GM18508 (cell line): ENCODE results near the gene TRIM69.
"Not testable (repeated sequence)": the region's sequence is repeated elsewhere in the genome, so short reads cannot be mapped to it uniquely, and the experiment has no call there.

ENCODE experiments used
- ATAC-seq: cut with Tn5 transposase; IDR thresholded peaks from one replicate; pipeline ENCODE4 v1.9.1; 2021; ENCODE audit warnings: moderate number of reproducible peaks; ENCODE audit not compliant: insufficient read depth, unreplicated experiment

TRIM69 gene

GRCh38 chr15:44738340-44738984 is 2.1 kb downstream of the TRIM69 start:
- no peak for ATAC-seq

GRCh38 chr15:44739222-44739847 is 3.0 kb downstream of the TRIM69 start:
- ATAC-seq: not testable (repeated sequence)

DNA sequence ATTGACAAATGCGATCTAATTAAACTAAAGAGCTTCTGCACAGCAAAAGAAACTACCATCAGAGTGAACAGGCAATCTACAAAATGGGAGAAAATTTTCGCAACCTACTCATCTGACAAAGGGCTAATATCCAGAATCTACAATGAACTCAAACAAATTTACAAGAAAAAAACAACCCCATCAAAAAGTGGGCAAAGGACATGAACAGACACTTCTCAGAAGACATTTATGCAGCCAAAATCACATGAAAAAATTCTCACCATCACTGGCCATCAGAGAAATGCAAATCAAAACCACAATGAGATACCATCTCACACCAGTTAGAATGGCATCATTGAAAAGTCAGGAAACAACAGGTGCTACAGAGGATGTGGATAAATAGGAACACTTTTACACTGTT is 7.1 kb downstream of the TRIM69 start:
- not testable (repeated sequence) for ATAC-seq

GRCh38 chr15:44753345-44753744 is 17.0 kb downstream of the TRIM69 start:
- no peak for ATAC-seq

GRCh38 chr15:44763187-44763586 is 26.9 kb downstream of the TRIM69 start:
- ATAC-seq: no peak

- ATAC-seq: no peak
Measured at GRCh38 chr15:44763848-44764247, 27.5 kb downstream of the TRIM69 start.

GRCh38 chr15:44765036-44765435 is 28.7 kb downstream of the TRIM69 start:
- ATAC-seq: no peak

DNA sequence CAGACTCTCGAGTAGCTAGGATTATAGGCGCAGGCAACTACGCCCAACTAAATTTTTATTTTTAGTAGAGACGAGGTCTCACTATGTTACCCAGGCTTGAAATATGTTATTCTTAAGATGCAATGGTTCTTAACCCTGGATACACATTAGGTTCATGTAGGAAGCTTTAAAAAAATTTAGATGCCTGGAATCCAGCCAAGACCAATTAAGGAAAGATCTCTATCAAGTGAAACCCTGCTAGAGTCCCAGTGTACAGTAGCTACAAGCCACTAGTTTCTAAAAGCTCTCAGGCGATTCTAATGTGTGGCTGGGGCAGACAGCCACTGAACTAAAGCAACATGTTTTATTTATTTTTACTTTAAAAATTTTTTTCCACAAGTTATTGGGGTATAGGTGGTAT is 33.2 kb downstream of the TRIM69 start:
- ATAC-seq: no peak

GRCh38 chr15:44770715-44771114 is 34.4 kb downstream of the TRIM69 start:
- ATAC-seq: not testable (repeated sequence)

DNA sequence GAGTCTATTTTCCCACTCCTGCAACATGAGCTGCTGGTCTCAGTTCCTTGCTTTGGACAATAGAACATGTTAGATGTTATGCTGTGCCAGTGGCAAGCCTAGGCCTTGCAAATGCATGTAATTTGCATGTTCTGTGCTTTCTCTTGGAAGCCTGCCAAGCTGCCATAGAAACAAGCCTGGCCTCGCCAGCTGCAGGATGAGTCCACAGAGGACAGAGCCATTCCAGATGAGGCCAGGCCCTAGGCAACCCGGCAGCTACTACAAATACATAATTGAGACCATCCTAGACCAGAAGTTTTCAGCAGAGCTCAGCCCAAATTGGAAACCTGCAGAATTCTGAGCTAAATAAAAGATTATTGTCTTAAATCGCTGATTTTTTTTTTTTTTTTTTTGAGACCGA is 39.6 kb downstream of the TRIM69 start:
- ATAC-seq: no peak

- ATAC-seq: no peak
Measured at GRCh38 chr15:44779761-44780160, 43.4 kb downstream of the TRIM69 start.

- no peak for ATAC-seq
Measured at GRCh38 chr15:44780608-44781007, 44.3 kb downstream of the TRIM69 start.

GRCh38 chr15:44781128-44781810 is 44.9 kb downstream of the TRIM69 start:
- no peak for ATAC-seq

DNA sequence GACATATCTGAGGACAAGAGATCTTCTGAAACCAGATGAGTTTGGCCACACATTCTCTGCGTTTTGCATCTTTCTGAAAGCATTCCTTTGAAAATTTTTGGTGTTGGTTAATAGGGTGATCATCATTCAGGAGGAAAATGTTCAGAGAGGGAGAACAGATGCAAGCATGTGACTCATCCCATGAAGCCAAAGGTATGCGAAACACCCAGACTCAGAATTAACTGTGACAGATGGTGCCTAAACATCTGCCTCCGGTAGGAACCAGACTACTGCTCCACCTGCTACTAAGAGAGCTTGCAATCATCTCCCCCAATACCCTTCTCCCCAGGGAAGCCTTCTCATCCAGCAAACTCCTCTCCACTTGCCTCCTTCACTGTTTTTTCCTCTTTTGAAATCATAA is 46.2 kb downstream of the TRIM69 start:
- ATAC-seq: no peak

- ATAC-seq: not testable (repeated sequence)
Measured at GRCh38 chr15:44784918-44785274, 48.6 kb downstream of the TRIM69 start.

GRCh38 chr15:44788748-44789147 is 52.4 kb downstream of the TRIM69 start:
- ATAC-seq: no peak

DNA sequence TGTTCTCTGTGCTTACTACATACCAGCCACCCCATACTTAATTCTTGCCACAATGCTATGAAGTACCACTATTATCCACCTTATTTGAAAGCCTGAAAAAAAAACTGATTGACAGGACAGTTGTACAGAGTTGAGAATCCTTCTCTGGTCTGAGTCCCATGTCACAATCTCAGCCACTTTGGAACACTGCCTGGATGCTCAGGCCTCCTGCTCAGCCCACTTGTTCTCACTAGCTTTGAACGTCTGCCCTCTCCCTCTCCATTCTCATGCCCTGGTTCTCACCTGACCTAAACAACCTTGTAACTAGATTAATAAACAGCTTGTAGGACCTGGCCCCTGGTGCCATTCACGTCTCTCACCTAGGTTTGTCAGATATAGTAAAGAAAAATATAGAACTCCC is 53.9 kb downstream of the TRIM69 start:
- no peak for ATAC-seq

DNA sequence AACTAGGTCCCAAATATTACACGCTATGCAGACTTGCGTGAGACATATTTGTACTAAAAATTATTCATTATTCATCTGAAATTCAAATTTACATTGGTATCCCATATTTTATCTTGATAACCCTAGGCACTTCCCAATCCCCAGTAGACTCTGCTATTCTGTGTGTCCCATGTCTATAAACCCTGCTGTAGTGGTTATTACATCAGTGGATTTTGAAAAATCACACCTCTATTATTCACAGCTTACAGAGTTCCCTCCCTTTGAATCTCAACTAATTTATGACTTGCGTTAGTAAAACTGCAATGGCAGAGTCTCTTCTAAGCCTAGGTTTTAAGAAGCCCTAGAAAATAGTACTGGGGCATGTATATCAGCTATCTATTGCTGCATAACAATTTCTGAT is 54.3 kb downstream of the TRIM69 start:
- ATAC-seq: no peak

GRCh38 chr15:44792715-44793114 is 56.4 kb downstream of the TRIM69 start:
- no peak for ATAC-seq

DNA sequence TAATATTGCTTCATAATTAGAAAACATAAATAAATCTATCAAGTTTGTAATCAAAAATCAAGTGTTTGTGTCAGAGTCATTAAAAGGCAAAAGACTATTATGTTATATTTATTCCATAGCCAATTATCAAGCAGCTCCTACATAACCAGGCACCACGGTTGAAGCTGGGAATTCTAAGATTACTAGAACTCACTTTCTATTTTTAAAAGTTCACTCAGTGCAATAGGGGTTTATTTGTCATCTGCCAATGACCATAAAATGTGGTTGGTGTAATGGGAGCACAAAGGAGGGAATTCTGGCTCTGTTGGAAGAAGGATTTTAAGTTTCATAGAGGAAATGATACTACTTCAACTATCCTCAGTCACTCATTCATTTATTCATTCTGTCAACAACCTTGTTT is 57.7 kb downstream of the TRIM69 start:
- no peak for ATAC-seq

- no peak for ATAC-seq
Measured at GRCh38 chr15:44796508-44796907, 60.2 kb downstream of the TRIM69 start.

DNA sequence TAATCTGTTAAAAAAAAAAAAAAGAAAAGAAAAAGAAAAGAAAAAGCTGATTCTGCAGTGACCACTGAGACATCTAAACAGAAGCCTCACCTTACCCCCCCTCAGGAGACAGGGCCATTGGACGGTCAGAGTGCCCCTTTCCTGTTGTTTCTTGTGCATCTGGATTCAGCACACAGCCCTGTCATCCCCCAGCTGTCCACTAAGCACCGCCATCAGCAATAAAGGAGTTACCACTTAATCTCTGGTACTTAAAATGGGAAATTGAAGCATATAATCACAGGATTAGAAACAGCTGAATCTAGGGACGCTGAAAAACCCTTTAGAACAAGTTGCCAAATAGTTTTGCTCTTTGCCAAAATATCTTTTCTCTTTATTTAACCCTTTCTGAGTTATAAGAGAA is 62.5 kb downstream of the TRIM69 start:
- ATAC-seq: no peak
